Measurements from ENCODE around the gene CCNI.

CCNI gene

DNA sequence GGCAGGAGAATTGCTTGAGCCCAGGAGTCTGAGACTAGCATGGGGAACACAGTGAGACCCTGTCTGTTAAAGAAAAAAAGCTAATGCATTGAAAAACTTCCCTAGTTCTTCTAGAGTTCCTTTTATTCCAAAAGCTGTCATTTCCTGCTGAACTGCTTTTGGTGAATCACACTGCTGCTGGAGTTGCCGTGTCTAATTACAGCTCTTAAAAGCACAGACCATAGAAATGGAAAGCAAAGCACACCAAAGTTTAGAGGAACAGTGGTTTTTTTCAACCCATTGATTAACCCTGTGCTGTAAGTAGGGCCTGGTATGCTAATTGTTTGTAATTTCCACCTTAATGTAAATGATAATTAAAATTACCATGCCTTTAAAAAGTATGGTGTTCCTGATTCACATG is 73.9 kb downstream of the CCNI start:
- DNase-seq = no peak

DNA sequence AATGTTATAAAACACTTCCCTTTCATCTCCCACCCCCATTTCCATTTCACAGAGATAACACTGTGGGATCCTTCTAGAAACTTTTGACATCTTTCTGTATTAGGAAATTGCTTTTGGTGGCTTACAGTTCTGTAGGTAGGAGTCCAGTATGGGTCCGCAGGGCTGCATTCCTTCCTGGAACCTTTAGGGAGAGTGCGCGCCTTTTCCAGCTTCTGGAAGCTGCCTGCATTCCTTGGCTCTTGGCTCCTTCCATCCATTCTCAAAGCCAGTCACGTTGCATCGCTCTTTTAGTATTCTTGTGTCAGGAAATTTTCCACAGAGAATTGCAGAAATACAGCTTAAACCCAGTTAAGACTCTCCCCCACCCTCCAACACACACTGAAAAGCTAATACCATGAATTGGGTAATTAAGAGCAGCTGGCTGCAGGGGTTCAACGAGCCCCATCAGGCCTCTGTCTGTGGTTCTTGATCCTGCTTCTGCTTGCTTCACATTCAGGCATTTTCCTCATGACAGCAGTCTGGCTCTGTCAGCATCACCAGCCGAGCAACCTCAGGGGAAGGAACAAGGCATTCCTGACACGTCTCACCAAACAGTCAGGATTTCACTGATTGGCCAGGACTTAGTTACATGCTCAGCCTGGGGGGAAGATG is 77.4 kb downstream of the CCNI start:
- no peak for DNase-seq

DNA sequence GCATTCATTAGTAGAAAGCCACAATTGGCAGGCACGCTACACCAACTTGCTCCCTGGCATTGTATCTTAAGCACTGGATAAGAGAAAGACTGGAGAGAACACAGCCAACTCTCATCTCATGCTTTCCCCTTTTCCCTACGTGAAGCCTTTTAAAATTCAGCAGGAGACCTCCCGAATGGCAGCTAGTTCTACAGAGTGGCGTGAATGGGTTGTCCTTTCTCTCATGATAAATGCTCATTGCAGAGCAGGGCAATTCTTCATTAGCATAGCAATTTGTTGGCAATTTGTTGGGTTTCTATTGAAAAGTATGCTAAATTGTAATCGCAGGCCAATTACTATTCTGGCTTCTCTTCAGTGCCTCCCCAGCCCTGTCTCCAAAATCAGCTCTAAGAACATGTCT is 78.3 kb downstream of the CCNI start:
- DNase-seq = no peak

All from femur (tissue), 1 donor.